Adrenal gland (tissue), 12 donors: Measurements from ENCODE around the gene LMCD1. TPM values are rescaled to one million over a fixed set of nuclear protein-coding genes. Genes with fewer than 3 reads are reported as not detected.
A peak's percentile ranks its signal among the peaks of the same experiment; 100 is the strongest.

Experiments
- DNase-seq, 7 donors: peaks; one replicate each; pipeline ENCODE4 v3.0.0-alpha.2; 2019 to 2020
- H3K27ac ChIP-seq, 5 donors: fragments of 200-600 bp; sonication (generic) in 4 of 5; 1 replicate in 3 of 5; 2 replicates in 2 of 5; pipeline versions ENCODE4 v1.5.1 to v1.8.0; 2016 to 2020; ENCODE audit warnings: mild to moderate bottlenecking in 1 of 5
- H3K27me3 ChIP-seq: fragments of 200-600 bp; 2 replicates; pipeline ENCODE4 v1.8.0; 2021
- H3K36me3 ChIP-seq, 2 donors: fragments of 200-600 bp; replicated peaks in 1 of 2; 1 replicate in 1 of 2; 2 replicates in 1 of 2; pipeline versions ENCODE4 v1.5.1 to v1.8.0; 2018 to 2022
- H3K4me1 ChIP-seq, 2 donors: fragments of 200-600 bp; replicated peaks in 1 of 2; 1 replicate in 1 of 2; 2 replicates in 1 of 2; pipeline versions ENCODE4 v1.5.1 to v1.8.0; 2018 to 2021
- H3K4me3 ChIP-seq, 4 donors: fragments of 200-600 bp; sonication (generic) in 3 of 4; one replicate each; pipeline ENCODE4 v1.5.1; 2016 to 2018
- H3K9me3 ChIP-seq, 3 donors: fragments of 200-600 bp; sonication (generic) in 1 of 3; replicated peaks in 1 of 3; 1 replicate in 2 of 3; 2 replicates in 1 of 3; pipeline versions ENCODE4 v1.5.1 to v1.8.0; 2016 to 2021
- POLR2A ChIP-seq, 2 donors: fragments of 450-650 bp; IDR thresholded peaks; one replicate each; pipeline ENCODE4 v1.6.1; 2017; ENCODE audit warnings: antibody characterized with exemption in 2 of 2, mild to moderate bottlenecking in 2 of 2, moderate library complexity in 1 of 2
- WGBS, 4 donors: extraction: QIAGEN DNeasy Blood & Tissue Kit in 2 of 4; methylation state at CpG; one replicate each; pipeline versions ENCODE4 v1.1.5 to v1.1.7; 2013 to 2017; 5-methylcytosine and 5-hydroxymethylcytosine counted together
- intact Hi-C, 2 donors: fragments of 100-400 bp; cut with DNase I; formaldehyde crosslinking; loops; one replicate each; pipeline versions ENCODE4 v1.14.1 to v1.15.0; 2022 to 2023
- polyA plus RNA-seq, 3 donors: library from polyadenylated mRNA; stranded (reverse); fragments of 200-250 nt in 2 of 3; fragments of 350-450 nt in 1 of 3; fragmentation: Illumina TruSeq in 1 of 3; extraction: RNeasy Lipid Tissue Mini Kit (QIAGEN cat#74804) in 1 of 3; gene quantifications; one replicate each; pipeline ENCODE4 v1.2.3, GENCODE V29; 2013 to 2014
- total RNA-seq, 9 donors: library from RNA; depleted of rRNA in 4 of 9; stranded (reverse); fragments of >200 nt in 4 of 9; fragments of 120-200 nt in 1 of 9; fragmentation: NEBNext Ultra II Directional in 1 of 9; extraction: Animal tissue kit (Norgen Biotek cat#: 25700) in 1 of 9; gene quantifications; one replicate each; pipeline versions ENCODE4 v1.1.0 to v1.2.4, GENCODE V29; 2013 to 2023
- TF ChIP-seq, protein P1 (sequence below), 6 experiments: fragments of 450-650 bp in 4 of 6; fragments of 200-600 bp in 2 of 6; sonication (generic) in 1 of 6; IDR thresholded peaks; 1 replicate in 5 of 6; 2 replicates in 1 of 6; pipeline versions ENCODE4 v1.5.1 to v1.8.0; 2016 to 2021; ENCODE audit warnings: antibody characterized with exemption in 6 of 6, mild to moderate bottlenecking in 2 of 6, moderate library complexity in 1 of 6
- donor health status: healthy with polysubstance abuse.
- donor health status: Bipolar disorder and iron deficiency.
- donor health status: DM: yes; HTN: yes; CAD: no.
- donor health status: DM: no; HTN: no; CAD: no.
- donor health status: DM: no; HTN: no; CAD: no.
- donor health status: DM: yes; HTN: yes; CAD: no.

LMCD1 gene
- total and polyA plus RNA-seq, 12 donors: 4.8 to 26.5 (median 16.1) TPM

DNA sequence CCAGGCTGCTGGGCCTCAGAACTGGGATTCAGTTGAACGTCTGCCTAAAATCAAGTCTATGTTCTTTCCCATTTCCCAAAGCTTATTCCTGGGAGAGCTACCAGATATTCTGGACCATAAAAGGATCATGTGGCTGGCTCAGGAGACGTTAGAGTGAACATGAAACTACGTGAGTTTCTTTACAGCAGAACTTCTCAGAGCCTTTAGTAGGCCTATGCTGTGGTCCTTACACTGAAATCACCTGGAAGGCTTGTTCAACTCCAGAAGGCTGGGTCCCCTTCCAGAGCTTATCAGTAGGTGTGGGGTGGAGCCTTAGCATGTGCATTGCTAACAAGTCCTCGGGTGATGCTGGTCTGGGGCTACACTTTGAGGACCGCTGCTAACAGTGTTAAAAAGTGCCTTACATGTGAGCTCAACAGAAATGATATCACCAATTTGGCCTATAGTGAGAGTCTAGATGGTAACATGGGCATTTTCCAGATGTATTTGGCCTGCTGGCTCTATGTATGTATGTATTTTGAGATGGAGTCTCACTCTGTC lies 50.7 kb downstream of the LMCD1 start:
- intact Hi-C loops: no loop called here
- 89 to 98% (median 94%) methylated on average over 5 of the region's 5 CpGs for WGBS, 4 donors
- H3K4me3 ChIP-seq: no peak overlapping the region
- H3K27me3 ChIP-seq: no peaks in the 10 kb centered on the region
- TF ChIP-seq, protein P1, sequence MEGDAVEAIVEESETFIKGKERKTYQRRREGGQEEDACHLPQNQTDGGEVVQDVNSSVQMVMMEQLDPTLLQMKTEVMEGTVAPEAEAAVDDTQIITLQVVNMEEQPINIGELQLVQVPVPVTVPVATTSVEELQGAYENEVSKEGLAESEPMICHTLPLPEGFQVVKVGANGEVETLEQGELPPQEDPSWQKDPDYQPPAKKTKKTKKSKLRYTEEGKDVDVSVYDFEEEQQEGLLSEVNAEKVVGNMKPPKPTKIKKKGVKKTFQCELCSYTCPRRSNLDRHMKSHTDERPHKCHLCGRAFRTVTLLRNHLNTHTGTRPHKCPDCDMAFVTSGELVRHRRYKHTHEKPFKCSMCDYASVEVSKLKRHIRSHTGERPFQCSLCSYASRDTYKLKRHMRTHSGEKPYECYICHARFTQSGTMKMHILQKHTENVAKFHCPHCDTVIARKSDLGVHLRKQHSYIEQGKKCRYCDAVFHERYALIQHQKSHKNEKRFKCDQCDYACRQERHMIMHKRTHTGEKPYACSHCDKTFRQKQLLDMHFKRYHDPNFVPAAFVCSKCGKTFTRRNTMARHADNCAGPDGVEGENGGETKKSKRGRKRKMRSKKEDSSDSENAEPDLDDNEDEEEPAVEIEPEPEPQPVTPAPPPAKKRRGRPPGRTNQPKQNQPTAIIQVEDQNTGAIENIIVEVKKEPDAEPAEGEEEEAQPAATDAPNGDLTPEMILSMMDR (IDR thresholded peaks at IDR 0.05): no peak
- no peak for TF ChIP-seq POLR2A (IDR thresholded peaks at IDR 0.05)
- peaks cover 0 to 7% of the 10 kb centered on the region in 2 donors for H3K36me3 ChIP-seq
- peaks cover 0 to 20% of the 10 kb centered on the region in 2 donors for H3K4me1 ChIP-seq
- no peaks in the 10 kb centered on the region for H3K9me3 ChIP-seq
- H3K27ac ChIP-seq: no peak overlapping the region
- DNase-seq: no peak

DNA sequence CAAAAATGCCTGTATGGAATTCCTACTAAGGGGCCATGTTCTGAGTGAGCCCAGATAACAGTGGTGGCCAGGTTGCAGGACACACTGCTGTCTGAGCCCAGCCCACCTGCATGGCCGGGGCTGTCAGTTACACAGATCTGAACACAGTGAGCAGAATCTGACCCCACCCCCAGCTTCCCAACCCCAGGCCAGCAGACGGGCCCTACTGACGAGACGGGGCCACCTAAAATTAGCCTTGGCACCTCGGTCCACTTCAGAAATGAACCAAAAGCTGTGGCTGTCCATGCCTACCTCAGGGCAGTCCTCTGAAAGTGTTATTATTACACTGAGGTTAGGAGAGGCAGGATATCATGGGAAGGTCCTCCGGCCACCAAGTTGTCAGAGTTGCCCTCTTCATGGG lies 51.8 kb downstream of the LMCD1 start:
- DNase-seq: no peak
- H3K36me3 ChIP-seq: peaks cover 0 to 7% of the 10 kb centered on the region in 2 donors

DNA sequence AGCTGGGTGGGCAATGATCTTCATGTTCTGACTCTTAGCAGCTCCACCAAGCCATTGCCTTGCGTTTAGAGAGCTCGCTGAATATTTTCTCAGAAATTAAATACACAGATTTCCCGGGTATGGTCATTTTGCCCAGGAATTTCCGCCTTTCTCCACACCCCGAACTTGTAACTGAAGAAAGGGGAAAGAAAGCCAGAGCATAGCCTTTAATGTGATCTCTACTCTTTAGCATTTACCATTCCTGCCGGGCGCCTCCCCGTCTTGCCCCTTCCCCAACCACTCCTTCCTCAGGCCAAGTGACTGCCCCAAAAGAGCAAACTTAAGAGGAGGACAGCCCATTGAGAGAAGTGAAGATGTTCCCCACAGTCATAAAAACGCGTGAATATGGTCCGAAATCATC lies 53.1 kb downstream of the LMCD1 start:
- peaks cover 0 to 29% of the 10 kb centered on the region in 2 donors for H3K4me1 ChIP-seq
- peak overlapping the region in 1 of 5 donors; percentile 45 for H3K27ac ChIP-seq
- WGBS, 4 donors: 85 to 98% (median 92%) methylated on average over 11 of the region's 11 CpGs
- no peaks in the 10 kb centered on the region for H3K36me3 ChIP-seq
- H3K27me3 ChIP-seq: no peaks in the 10 kb centered on the region
- H3K9me3 ChIP-seq: no peaks in the 10 kb centered on the region
- no peak for DNase-seq
- H3K4me3 ChIP-seq: no peak overlapping the region
- intact Hi-C loops: no loop called here
- TF ChIP-seq POLR2A (IDR thresholded peaks at IDR 0.05): no peak
- TF ChIP-seq, protein P1 (IDR thresholded peaks at IDR 0.05): no peak

More for the DNA sequence above, 51.8 kb downstream of the LMCD1 start:
- H3K4me3 ChIP-seq: no peak overlapping the region
- peaks cover 0 to 29% of the 10 kb centered on the region in 2 donors for H3K4me1 ChIP-seq
- no peaks in the 10 kb centered on the region for H3K27me3 ChIP-seq
- H3K9me3 ChIP-seq: no peaks in the 10 kb centered on the region
- intact Hi-C loops: no loop called here
- no peak for TF ChIP-seq POLR2A (IDR thresholded peaks at IDR 0.05)
- TF ChIP-seq, protein P1 (IDR thresholded peaks at IDR 0.05): no peak
- 90 to 100% (median 96%) methylated on average over 2 to 6 of the region's 6 CpGs for WGBS, 4 donors
- H3K27ac ChIP-seq: no peak overlapping the region

DNA sequence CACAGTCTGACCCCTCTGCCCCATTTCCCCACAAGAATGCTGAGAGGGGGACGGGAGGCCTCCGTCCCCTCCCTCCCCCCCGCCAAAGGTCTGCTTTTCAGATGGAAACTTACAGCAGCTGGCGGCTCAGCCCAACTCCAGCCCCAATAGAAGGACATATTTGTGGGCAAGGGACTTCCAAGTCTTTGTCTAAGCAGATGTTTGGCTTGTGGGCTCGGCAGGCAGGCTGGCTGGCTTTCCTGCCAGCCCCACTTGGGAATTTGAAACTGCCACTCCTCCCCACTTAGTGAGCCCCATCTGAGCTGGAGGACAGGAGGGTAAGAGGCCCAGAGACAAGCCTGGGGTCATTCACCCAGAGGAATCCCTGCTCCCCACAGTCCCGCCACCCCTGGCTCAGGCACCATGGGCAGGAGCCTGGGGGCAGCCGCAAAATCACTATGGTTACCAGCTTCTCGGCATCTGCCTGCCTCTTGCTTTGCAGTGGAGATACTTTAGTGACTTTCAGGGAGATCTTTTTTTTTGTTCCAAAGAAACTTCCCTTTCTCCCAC lies 53.6 kb downstream of the LMCD1 start:
- WGBS, 4 donors: 69 to 87% (median 82%) methylated on average over 3 to 8 of the region's 8 CpGs
- DNase-seq: no peak
- Histone ChIP-seq H3K4me1 (peaks cover 0 to 29% of the 10 kb centered on the region in 2 donors), H3K4me3 (no peak overlapping the region), H3K36me3 (no peaks in the 10 kb centered on the region), H3K27me3 (no peaks in the 10 kb centered on the region), H3K9me3 (no peaks in the 10 kb centered on the region), H3K27ac (peak overlapping the region in 1 of 5 donors; percentile 45)
- no peak for TF ChIP-seq POLR2A (IDR thresholded peaks at IDR 0.05)
- intact Hi-C loops: no loop called here
